CD4-positive, alpha-beta memory T cell (primary cell): ENCODE results near the gene P4HA1. TPM values are rescaled to one million over a fixed set of nuclear protein-coding genes. Genes with fewer than 3 reads are reported as not detected.

Experiments used
- CTCF ChIA-PET: fragments of 350-600 bp; sonication (Branson Sonifier 250); formaldehyde crosslinking; loops from one replicate; lab custom pipeline; 2021; ENCODE audit warnings: inconsistent platforms; ENCODE audit not compliant: partially characterized antibody; lab: Charles Lee
- POLR2A ChIA-PET: fragments of 350-600 bp; sonication (Branson Sonifier 250); formaldehyde crosslinking; loops from one replicate; lab custom pipeline; 2021; ENCODE audit not compliant: partially characterized antibody; lab: Charles Lee
- DNase-seq, 5 donors: peaks; one replicate each; pipeline versions ENCODE4 v3.0.0 to v3.0.0-alpha.2; 2020 to 2022; ENCODE audit warnings: mixed read lengths in 1 of 5
- H3K27ac ChIP-seq: one replicate; pipeline ENCODE4 v1.7.0; 2013; ENCODE audit warnings: low read depth, low read length
- H3K27me3 ChIP-seq: 2 replicates; pipeline ENCODE4 v1.7.0; 2013; ENCODE audit warnings: mild to moderate bottlenecking, low read length, moderate library complexity; ENCODE audit not compliant: insufficient read depth
- H3K36me3 ChIP-seq: 2 replicates; pipeline ENCODE4 v1.7.0; 2013; ENCODE audit warnings: mild to moderate bottlenecking, low read length, moderate library complexity; ENCODE audit not compliant: insufficient read depth
- H3K4me1 ChIP-seq: 2 replicates; pipeline ENCODE4 v1.7.0; 2013; ENCODE audit warnings: mild to moderate bottlenecking, low read length, moderate library complexity; ENCODE audit not compliant: insufficient read depth
- H3K4me3 ChIP-seq, 2 donors: one replicate each; pipeline ENCODE4 v1.7.0; 2013; ENCODE audit warnings: low read length in 2 of 2, mild to moderate bottlenecking in 1 of 2
- H3K9me3 ChIP-seq, 2 donors: one replicate each; pipeline ENCODE4 v1.7.0; 2013; ENCODE audit warnings: low read length in 2 of 2, control low read depth in 1 of 2; ENCODE audit not compliant: control insufficient read depth in 1 of 2
- H3K27ac Mint-ChIP-seq, 7 donors: one replicate each; pipeline ENCODE4 v1.8.0; 2020 to 2021; ENCODE audit warnings: mixed read lengths in 7 of 7, mild to moderate bottlenecking in 6 of 7, inconsistent platforms in 3 of 7, moderate library complexity in 3 of 7
- H3K27me3 Mint-ChIP-seq, 2 donors: one replicate each; pipeline ENCODE4 v1.8.0; 2020 to 2021; ENCODE audit warnings: mixed read lengths in 2 of 2
- H3K36me3 Mint-ChIP-seq, 2 donors: one replicate each; pipeline ENCODE4 v1.8.0; 2020 to 2021; ENCODE audit warnings: mixed read lengths in 2 of 2, inconsistent platforms in 1 of 2, mild to moderate bottlenecking in 1 of 2
- H3K4me1 Mint-ChIP-seq, 4 donors: one replicate each; pipeline ENCODE4 v1.8.0; 2020 to 2021; ENCODE audit warnings: mixed read lengths in 4 of 4, mild to moderate bottlenecking in 1 of 4
- H3K4me3 Mint-ChIP-seq, 8 donors: one replicate each; pipeline ENCODE4 v1.8.0; 2020 to 2021; ENCODE audit warnings: mixed read lengths in 8 of 8, mild to moderate bottlenecking in 7 of 8, moderate library complexity in 6 of 8, inconsistent platforms in 3 of 8
- H3K9me3 Mint-ChIP-seq, 8 donors: one replicate each; pipeline ENCODE4 v1.8.0; 2020 to 2021; ENCODE audit warnings: mixed read lengths in 8 of 8, mild to moderate bottlenecking in 5 of 8, inconsistent platforms in 3 of 8, moderate library complexity in 1 of 8
- intact Hi-C: fragments of 100-400 bp; cut with micrococcal nuclease; formaldehyde crosslinking; loops from one replicate; pipeline ENCODE4 v1.15.1; 2023
- polyA plus RNA-seq, 2 donors: library from polyadenylated mRNA; unstranded; fragments of 300-500 nt; fragmentation: Illumina TruSeq; gene quantifications; one replicate each; pipeline ENCODE4 v1.2.3, GENCODE V29; 2021
- total RNA-seq, 2 experiments: library from RNA; stranded (reverse); gene quantifications; one replicate each; pipeline ENCODE4 v1.2.3, GENCODE V29; 2021

P4HA1 gene
- total and polyA plus RNA-seq, 4 experiments from 2014 or later = 17.8 to 41.4 (median 20.7) TPM

DNA sequence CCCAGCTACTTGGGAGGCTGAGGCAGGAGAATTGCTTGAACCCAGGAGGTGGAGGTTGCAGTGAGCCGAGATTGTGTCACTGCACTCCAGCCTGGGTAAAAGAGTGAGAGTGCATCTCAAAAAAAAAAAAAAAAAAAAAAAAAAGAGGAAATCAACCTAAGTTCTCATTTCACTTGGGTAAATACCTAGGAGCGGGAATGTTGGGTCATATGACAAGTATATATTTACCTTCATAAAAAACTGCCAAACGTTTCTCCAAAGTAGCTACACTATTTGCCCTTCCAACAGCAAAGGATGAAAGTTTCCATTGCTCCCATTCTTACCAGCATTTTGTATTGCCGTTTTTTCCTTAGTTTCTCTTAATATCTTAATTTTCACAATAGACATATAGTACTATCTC is 9.8 kb downstream of the P4HA1 start:
- ChIA-PET POLR2A (no interaction called here), CTCF (interaction anchor here (1.3 kb wide), 1 partner anchor 10 kb away, joined by 5 read pairs; the partner anchor contains the start of gene P4HA1)
- H3K4me1 ChIP-seq = peaks cover 4% of the 10 kb centered on the region
- H3K27ac ChIP-seq = no peak overlapping the region
- H3K27me3 Mint-ChIP-seq = no peaks in the 10 kb centered on the region
- no peaks in the 10 kb centered on the region for H3K36me3 ChIP-seq
- no peak overlapping the region for H3K4me3 ChIP-seq
- peaks cover 1% of the 10 kb centered on the region in 2 donors for H3K36me3 Mint-ChIP-seq
- H3K4me3 Mint-ChIP-seq = no peak overlapping the region
- H3K4me1 Mint-ChIP-seq = peaks cover 5 to 19% (median 10%) of the 10 kb centered on the region in 4 donors
- intact Hi-C loops = no loop called here
- no peaks in the 10 kb centered on the region for H3K9me3 Mint-ChIP-seq
- DNase-seq = no peak
- H3K27ac Mint-ChIP-seq = no peak overlapping the region
- H3K9me3 ChIP-seq = no peaks in the 10 kb centered on the region
- no peaks in the 10 kb centered on the region for H3K27me3 ChIP-seq

GRCh38 chr10:73084209-73084608 is 12.5 kb downstream of the P4HA1 start:
- no peaks in the 10 kb centered on the region for H3K27me3 Mint-ChIP-seq
- no peaks in the 10 kb centered on the region for H3K36me3 ChIP-seq
- ChIA-PET POLR2A (interaction anchor here (2.4 kb wide), 1 partner anchor 11 kb away, joined by 8 read pairs; no protein-coding TSS in a partner anchor), CTCF (interaction anchor here (1.7 kb wide), 1 partner anchor 12 kb away, joined by 8 read pairs; no protein-coding TSS in a partner anchor)
- no peak for DNase-seq
- H3K4me3 ChIP-seq = no peak overlapping the region
- H3K9me3 Mint-ChIP-seq = no peaks in the 10 kb centered on the region
- peaks cover 6 to 30% (median 10%) of the 10 kb centered on the region in 4 donors for H3K4me1 Mint-ChIP-seq
- H3K4me3 Mint-ChIP-seq = no peak overlapping the region
- no peaks in the 10 kb centered on the region for H3K36me3 Mint-ChIP-seq
- H3K27ac Mint-ChIP-seq = peak overlapping the region in 1 of 7 donors; percentile 41
- H3K9me3 ChIP-seq = no peaks in the 10 kb centered on the region
- H3K4me1 ChIP-seq = no peaks in the 10 kb centered on the region
- no peaks in the 10 kb centered on the region for H3K27me3 ChIP-seq
- H3K27ac ChIP-seq = no peak overlapping the region
- intact Hi-C loops = no loop called here

DNA sequence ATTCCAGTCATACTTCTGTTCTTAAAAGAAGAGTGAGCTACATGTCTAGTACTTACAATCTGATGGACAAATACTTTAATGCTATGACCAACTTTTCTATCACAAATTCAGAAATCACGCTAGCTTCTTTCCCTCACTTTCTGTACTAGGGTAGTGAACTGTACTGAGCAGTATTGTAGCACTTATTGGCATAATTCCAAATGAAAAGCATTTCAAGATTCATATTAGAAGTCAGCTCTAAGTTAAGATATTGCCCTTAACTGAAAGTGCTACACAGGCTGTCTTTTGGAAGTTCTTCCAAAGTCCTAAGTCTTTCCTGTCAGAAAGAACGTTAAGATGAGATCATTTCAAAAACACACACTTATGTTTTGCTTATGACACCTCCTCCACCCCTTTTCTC is 13.4 kb downstream of the P4HA1 start:
- H3K27me3 Mint-ChIP-seq = no peaks in the 10 kb centered on the region
- H3K27ac Mint-ChIP-seq = no peak overlapping the region
- Histone ChIP-seq H3K27ac (no peak overlapping the region), H3K27me3 (no peaks in the 10 kb centered on the region), H3K4me1 (no peaks in the 10 kb centered on the region), H3K36me3 (no peaks in the 10 kb centered on the region), H3K4me3 (no peak overlapping the region), H3K9me3 (no peaks in the 10 kb centered on the region)
- POLR2A ChIA-PET = interaction anchor here (2.4 kb wide), 1 partner anchor 12 kb away, joined by 8 read pairs; no protein-coding TSS in a partner anchor
- H3K4me1 Mint-ChIP-seq = peaks cover 6 to 30% (median 10%) of the 10 kb centered on the region in 4 donors
- DNase-seq = no peak
- no peaks in the 10 kb centered on the region for H3K9me3 Mint-ChIP-seq
- CTCF ChIA-PET = interaction anchor here (1.7 kb wide), 1 partner anchor 13 kb away, joined by 8 read pairs; no protein-coding TSS in a partner anchor
- H3K4me3 Mint-ChIP-seq = no peak overlapping the region
- intact Hi-C loops = no loop called here
- no peaks in the 10 kb centered on the region for H3K36me3 Mint-ChIP-seq

GRCh38 chr10:73079779-73080541 is 16.7 kb downstream of the P4HA1 start:
- H3K9me3 Mint-ChIP-seq = no peaks in the 10 kb centered on the region
- Histone ChIP-seq H3K27me3 (no peaks in the 10 kb centered on the region), H3K4me3 (no peak overlapping the region), H3K27ac (no peak overlapping the region), H3K4me1 (no peaks in the 10 kb centered on the region), H3K9me3 (no peaks in the 10 kb centered on the region), H3K36me3 (no peaks in the 10 kb centered on the region)
- H3K36me3 Mint-ChIP-seq = peaks cover 0 to 5% of the 10 kb centered on the region in 2 donors
- peaks cover 10 to 32% (median 14%) of the 10 kb centered on the region in 4 donors for H3K4me1 Mint-ChIP-seq
- ChIA-PET POLR2A (no interaction called here), CTCF (interaction anchor here (0.6 to 3.7 kb wide), 5 partner anchors 11 to 79 kb away, joined by 3 to 15 read pairs (median 3); partner anchors contain the start of gene P4HA1)
- no peaks in the 10 kb centered on the region for H3K27me3 Mint-ChIP-seq
- H3K4me3 Mint-ChIP-seq = no peak overlapping the region
- intact Hi-C loops = no loop called here
- H3K27ac Mint-ChIP-seq = no peak overlapping the region
- DNase-seq = no peak

GRCh38 chr10:73076360-73077183 is 20.1 kb downstream of the P4HA1 start:
- Histone ChIP-seq H3K4me3 (no peak overlapping the region), H3K27me3 (no peaks in the 10 kb centered on the region), H3K9me3 (no peaks in the 10 kb centered on the region), H3K4me1 (no peaks in the 10 kb centered on the region), H3K27ac (no peak overlapping the region), H3K36me3 (peaks cover 17% of the 10 kb centered on the region)
- ChIA-PET CTCF (interaction anchor here (1.3 to 3.7 kb wide), 2 partner anchors 20 to 25 kb away, joined by 3 to 15 read pairs; partner anchors contain the start of gene P4HA1), POLR2A (interaction anchor here (1.8 kb wide), 1 partner anchor 20 kb away, joined by 8 read pairs; the partner anchor contains the start of gene P4HA1)
- no peaks in the 10 kb centered on the region for H3K9me3 Mint-ChIP-seq
- H3K4me3 Mint-ChIP-seq = peak overlapping the region in 2 of 8 donors; percentile 14 to 48
- intact Hi-C loops = no loop called here
- H3K4me1 Mint-ChIP-seq = peaks cover 6 to 18% (median 9%) of the 10 kb centered on the region in 4 donors
- DNase-seq = no peak
- peak overlapping the region in 5 of 7 donors; percentile 3 to 75 (median 60) for H3K27ac Mint-ChIP-seq
- H3K27me3 Mint-ChIP-seq = no peaks in the 10 kb centered on the region
- H3K36me3 Mint-ChIP-seq = peaks cover 15 to 22% of the 10 kb centered on the region in 2 donors

DNA sequence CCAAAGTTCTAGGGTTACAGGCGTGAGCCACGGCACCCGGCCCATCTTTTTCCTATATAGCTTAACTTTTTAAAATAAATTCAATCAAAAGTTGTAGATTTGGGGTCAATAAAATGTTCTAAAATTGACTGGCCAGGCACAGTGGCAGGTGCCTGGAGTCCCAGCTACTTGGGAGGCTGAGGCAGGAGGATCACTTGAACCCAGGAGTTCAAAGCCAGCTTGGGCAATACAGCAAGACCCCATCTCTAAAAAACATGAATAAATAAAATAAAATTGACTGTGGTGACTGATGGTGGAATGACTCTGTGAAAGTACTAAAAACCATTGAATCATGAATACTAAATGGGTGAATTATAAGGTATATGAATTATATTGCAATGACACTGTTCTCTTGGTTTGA is 20.8 kb downstream of the P4HA1 start:
- no peak overlapping the region for H3K27ac ChIP-seq
- Mint-ChIP-seq H3K27ac (peak overlapping the region in 3 of 7 donors; percentile 6 to 48 (median 24)), H3K36me3 (peaks cover 19 to 28% of the 10 kb centered on the region in 2 donors), H3K9me3 (no peaks in the 10 kb centered on the region), H3K27me3 (no peaks in the 10 kb centered on the region), H3K4me1 (peaks cover 6 to 18% (median 9%) of the 10 kb centered on the region in 4 donors), H3K4me3 (no peak overlapping the region)
- H3K4me3 ChIP-seq = no peak overlapping the region
- ChIA-PET CTCF (interaction anchor here (1.4 kb wide), 1 partner anchor 21 kb away, joined by 5 read pairs; the partner anchor contains the start of gene P4HA1), POLR2A (interaction anchor here (1.8 kb wide), 1 partner anchor 20 kb away, joined by 8 read pairs; the partner anchor contains the start of gene P4HA1)
- peaks cover 20% of the 10 kb centered on the region for H3K36me3 ChIP-seq
- H3K27me3 ChIP-seq = no peaks in the 10 kb centered on the region
- no peaks in the 10 kb centered on the region for H3K4me1 ChIP-seq
- no peak for DNase-seq
- intact Hi-C loops = no loop called here
- H3K9me3 ChIP-seq = no peaks in the 10 kb centered on the region
